HG02678 (cell line): ENCODE data around the gene COL4A4.

Experiments
- ATAC-seq: cut with Tn5 transposase; IDR thresholded peaks from one replicate; pipeline ENCODE4 v1.9.1; 2021; ENCODE audit warnings: mild to moderate bottlenecking, moderate library complexity; ENCODE audit not compliant: unreplicated experiment

COL4A4 gene

DNA sequence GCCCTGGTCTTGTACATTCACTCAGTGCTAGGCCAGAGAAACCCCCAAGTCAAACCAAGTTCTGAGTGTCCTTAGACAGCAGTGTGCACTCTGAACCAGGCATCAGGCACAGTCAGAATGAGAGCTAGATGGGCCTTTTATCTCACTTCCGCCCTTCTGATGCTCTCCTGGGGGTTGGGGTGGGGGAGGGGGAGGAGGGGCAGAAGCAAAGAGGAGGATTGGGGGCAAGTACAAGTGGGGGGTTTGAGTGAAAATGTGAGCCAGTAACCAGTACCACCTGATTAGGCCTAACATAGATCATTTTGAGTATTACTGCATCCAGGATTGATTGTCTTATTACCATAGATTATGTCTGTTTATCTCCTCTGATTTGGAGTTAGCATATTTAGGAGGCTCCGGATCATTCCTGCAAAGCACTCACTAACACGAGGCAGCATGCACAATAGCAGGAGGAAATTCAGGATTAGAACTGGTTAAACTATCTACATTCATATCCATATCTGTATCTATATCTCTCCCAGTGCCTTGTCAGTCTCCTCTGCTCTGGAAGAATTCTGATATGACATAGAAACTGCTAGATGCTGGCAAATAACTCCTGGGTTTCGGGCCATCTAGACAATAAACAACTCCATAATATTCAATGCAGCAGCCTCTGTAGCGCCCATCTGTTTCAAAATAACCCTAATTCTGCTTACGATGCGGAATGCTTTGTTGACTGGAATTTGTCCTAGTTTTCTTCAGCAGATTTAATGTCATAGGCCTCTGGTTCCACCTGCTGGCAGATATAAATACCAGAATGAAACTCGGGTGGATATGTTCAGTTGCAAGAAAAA lies 179.0 kb downstream of the COL4A4 start:
- peak; percentile 98 for ATAC-seq

DNA sequence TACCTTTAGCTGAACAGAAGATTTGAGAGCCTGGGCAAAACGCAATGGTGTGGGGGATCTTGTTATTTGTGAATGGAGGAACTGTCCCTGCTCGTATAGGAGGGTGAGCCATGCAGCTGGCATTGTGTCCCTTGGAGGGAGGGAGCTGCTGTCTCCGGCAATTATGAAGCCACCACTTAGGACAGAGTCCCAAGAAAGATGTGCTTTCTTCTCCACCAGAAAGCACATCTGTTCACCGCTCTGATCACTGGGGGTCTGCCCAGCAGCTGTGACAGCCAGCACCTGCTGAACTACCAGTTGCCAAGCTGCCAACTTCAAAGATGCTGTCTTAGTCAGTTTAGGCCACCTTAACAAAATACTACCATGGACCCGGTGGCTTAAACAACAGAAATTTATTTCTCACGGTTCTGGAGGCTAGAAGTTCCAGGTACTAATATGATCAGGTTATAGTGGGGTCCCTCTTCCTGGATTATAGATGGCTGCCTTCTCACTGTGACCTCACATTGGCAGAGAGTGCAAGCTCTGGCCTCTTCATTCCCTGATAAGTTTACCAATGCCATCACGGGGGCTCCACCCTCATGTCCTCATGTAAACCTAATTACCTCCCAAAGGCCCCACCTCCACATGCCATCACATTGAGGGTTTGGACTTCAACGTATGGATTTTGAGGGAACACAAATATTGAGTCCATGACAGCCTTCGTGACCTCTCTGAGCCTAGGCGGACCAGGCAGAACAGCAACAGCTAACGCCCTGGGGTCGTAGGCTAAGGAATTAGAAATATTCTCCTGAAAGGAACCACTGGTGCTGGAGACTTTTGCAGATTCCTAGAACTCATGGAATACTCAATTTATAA lies 179.9 kb downstream of the COL4A4 start:
- no peak for ATAC-seq

DNA sequence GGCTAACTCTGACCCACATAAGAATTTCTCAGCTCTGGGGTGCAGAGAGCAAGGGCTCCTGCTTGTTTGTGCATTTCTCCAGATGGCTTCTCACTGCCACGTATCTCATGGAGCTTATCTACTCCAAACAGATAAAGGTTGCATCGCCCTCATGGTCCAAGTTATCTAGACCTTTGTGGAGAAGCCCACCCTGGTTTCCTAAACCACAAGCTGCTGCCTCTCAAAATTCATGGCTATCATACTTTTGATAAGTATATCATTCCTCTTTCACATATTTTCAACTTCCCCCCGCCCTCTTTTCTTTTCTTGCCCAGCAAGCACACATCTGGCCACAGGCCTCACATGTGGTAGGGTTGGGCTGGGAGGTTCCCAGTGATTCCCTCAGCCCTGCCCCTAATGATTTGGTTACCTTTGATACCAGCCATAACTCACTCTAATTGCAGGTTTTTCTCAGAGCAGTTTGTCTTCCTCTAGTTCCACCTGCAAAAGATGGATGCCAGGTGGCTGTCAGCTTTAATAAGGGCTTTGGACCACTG lies 182.1 kb downstream of the COL4A4 start:
- no peak for ATAC-seq

DNA sequence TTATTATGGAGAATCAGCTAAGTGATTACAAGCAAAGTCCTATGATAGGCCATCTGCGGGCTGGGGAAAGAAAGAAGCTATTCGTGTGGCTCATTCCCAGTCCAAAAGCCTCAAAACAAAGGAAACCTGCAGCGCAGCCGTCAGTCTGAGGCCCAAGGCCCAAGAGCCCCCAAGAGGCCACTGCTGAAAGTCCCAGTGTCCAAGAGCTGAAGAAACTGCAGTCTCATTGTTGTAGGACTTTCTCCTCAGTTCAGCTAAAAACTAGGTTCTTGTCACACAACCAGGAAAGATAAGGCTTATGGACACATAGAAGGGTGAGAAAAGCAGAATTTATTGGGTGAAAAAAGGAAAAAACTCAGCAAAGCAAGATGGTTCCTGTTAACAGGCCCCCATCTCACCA lies 185.0 kb downstream of the COL4A4 start:
- no peak for ATAC-seq

DNA sequence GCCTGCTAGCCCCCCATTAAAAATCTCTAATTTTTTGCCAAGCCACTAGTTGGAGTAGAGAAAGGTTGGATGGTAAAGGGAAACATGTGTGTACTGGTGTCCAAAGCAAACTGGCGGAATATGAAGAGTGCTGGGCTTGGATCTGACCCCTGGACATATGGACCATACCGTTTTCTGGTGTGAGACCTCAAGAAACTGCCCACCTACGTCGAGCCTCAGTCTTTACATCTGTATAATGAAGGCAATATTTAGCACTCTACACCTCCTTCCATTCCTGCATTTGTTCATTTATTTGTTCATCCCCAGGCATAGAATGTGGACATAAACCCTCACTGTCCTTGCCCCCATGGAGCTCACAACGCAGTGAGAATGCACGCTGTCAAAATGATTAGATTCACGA lies 185.7 kb downstream of the COL4A4 start:
- no peak for ATAC-seq

DNA sequence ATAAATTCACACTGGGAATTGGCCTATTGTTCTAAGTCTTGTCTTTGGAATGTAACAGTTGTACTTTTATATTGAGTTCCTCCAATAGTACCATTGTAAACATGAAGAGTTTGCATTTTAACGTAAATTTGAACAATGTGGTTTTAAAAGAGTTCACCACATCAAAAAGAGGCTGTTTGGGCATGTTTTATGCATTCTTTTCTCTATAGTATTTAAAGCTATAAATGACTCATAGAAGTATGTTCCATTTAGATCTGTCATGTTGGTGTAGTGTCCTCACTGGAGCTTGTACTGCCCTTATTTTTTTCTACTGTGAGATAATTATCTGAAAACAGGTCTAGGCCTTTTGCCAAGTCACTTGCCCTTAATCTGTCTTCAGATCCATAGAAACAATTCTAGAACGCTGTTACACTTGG lies 186.2 kb downstream of the COL4A4 start:
- ATAC-seq, result no peak

DNA sequence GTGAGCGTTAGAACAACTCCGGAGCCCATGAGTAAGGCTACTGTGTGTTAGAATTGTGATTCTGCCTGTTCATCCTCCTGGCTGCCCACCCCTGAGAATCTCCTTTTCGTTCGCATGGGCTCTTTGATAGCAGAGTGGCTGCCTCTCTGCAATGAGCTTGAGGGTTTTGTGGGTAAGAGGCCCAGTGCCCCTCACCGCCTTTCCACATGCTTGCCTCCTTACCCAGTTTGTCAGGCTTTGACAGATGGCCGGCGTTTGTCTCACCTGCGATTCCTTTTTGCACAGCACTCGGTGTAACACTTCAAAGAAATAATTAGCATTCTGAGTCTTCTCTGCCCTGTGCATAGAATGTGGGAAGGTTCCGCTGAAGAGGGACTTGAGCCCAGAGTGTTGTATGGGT lies 190.2 kb downstream of the COL4A4 start:
- ATAC-seq, result no peak

DNA sequence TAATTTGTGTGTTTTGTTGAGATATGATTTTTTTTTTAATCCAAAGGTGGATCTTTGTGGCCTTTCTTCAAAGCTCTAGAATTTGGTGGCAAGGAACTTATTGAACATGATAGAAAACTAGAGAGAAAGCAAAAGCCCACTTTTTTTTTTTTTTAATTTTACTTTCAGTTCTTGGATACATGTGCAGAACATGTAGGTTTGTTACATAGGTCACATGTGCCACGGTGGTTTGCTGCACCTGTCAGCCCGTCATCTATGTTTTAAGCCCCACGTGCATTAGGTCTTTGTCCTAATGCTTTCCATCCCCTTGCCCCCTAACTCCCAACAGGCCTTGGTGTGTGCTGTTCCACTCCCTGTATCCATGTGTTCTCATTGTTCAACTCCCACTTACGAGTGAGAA lies 192.2 kb downstream of the COL4A4 start:
- peak; percentile 46 for ATAC-seq

DNA sequence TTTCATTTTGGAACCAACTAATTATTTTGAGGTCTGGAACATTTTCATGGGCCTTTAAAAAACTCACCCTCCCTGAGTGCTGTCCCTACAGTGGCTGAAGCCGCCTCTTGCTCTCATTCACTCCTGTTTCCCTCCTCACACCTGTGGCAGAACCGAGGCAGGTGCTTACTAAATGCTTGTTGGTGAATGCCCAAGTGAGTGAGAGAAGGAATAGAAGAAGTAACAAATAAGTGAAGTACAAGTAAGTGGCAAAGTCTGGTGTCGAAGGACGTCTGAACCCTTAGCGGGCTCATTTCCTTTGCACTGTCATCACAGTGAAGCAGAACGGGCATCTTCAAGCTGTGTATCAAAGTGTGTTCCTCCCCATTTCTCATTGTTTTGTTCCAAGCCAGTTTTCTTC lies 192.9 kb downstream of the COL4A4 start:
- ATAC-seq, result peak; percentile 52

DNA sequence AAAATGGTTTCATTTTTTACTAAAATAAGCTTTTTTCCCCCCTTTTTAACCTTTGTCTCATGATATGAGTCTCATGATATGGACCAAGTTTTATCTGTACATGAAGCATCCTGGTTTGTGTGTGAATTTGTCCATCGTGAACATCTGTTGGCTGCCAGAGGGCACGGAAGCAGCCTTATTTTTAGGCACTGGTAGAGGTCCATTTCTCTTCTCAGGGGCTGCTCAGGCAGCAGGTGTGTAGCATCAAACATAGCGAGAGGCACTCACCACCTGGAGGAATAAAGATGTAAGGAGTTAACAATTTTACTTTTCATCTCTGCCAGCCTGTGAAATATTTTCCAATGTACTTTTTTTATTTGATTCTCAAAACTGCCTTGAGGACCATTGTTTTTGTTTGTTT lies 193.6 kb downstream of the COL4A4 start:
- peak; percentile 68 for ATAC-seq

DNA sequence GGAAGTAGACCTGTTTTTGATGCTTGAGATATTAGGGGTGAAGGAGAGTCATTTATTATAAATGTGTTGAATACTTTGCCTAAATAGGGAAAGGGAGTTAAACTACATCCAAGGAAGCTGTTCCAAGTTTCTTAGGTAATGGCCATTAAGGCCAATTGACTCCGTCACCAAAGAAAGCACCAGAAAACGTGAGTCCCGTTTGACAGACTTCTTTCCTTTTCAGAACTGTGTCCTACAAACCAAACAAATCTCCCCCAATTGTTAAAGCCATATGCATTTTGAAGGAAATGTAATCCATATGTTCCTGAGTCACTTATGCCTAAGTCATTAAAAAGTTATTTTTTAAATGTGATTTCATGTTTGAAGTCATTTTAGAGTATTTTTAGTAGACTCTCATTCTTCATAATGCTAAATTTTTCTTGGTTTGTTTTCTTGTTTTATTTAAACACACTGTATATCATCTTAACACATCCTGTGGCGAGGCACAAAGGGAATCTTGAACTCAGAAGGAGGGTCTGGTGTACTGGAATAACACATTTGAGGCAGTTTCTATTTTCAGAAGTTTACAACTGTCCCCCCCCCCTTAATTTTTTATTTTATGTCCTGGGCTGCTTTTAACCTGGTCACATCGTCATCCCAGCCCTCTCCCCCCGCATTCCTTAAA lies 194.5 kb downstream of the COL4A4 start:
- no peak for ATAC-seq

DNA sequence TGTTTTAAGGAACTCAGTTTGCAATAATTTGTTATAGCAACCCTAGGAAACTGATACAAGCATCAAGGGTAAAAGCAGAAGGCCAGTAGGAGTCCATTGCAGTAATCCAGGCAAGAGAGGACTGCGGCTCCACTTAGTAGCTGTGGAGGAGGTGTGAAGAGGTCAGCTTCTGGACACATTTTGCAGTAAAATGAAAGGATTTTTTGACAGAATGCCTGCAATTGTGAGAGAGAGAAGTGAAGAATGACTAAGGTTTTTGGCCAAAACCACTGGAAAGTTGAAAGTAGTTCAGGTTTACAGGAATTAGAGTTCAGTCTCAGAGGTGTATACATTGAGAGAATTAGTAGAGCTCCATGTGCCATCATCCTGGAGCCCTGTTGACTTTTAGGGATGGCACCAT lies 198.6 kb downstream of the COL4A4 start:
- ATAC-seq, result no peak

DNA sequence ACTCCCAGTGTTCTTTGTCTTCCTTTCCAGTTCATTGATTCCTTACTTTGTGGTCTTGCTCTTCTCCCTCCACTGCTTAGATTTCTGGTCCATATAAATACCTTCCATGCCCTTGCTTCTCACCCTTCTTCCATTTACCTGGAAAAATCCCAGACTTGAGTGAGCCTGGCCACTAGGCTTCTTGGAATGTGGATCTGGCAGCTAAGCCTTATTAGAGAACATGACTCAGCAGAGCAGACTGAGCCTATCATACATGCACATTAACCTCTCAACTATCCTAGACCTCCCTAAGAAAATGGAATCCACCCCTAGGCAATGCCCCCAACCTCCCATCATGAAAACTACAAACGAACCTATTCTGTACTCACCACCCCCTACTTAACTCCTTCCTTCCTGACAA lies 200.5 kb downstream of the COL4A4 start:
- no peak for ATAC-seq

DNA sequence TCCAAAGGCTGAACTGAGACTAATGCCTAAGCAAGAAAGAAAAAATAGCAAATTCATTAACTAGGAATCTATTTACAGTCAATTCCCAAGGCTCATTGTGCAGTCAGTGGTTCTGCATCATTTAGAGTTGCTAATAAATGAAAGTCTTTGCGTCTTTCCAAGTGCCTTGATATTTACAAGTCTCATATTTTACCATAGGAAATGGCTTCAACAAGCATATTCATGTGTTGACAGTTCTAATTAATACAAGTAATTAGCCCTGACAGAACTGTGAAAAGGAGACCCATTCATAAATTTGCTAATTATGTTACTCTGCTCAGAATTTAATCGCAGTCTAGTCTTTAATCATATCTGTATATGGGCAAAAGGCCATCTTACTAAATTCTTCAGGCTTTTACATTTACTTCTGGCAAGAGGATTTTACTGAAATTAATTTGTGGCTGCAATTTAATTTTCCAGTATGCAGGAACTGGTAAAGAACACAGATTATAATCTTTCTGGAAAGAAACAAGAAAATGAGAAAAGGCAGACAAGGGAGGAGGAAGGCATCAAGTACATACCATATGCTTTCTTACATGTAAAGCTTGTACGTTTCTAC lies 201.7 kb downstream of the COL4A4 start:
- ATAC-seq, result no peak

DNA sequence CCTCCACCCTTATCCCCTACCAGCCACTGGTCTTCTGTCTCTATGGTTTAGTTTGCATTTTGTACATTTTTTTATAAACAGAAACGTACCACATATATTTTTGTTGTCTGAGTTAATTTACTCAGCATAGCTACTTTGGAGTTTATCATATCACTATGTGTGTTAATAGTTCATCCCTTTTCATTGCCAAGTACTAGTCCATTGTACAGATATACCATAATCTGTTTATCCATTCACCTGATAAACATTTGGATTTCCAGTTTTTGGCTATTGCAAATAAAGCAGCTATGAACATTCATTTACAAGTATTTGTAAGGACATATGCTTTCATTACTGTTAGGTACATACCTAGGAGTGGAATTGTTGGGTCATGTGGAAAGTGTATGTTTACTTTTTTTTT lies 204.6 kb downstream of the COL4A4 start:
- no peak for ATAC-seq

DNA sequence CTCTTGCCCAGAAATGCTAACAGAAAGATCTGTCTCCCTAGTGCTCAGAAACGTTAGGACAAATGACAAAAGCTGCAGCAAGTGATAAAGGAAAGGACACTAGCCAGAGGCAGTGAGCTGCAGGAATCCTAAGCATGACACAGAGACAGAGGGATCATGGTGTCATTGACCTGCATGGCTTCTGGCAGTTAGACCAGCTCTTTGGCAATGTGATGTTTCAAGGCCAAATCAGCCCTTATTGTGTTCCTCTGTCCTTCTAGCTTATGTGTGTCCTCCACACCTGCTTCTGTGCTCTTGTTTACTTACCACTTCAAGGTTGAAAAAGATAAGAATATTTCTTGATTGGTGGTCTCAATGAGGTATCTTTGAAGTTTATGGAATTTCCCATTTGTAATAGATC lies 207.3 kb downstream of the COL4A4 start:
- no peak for ATAC-seq

DNA sequence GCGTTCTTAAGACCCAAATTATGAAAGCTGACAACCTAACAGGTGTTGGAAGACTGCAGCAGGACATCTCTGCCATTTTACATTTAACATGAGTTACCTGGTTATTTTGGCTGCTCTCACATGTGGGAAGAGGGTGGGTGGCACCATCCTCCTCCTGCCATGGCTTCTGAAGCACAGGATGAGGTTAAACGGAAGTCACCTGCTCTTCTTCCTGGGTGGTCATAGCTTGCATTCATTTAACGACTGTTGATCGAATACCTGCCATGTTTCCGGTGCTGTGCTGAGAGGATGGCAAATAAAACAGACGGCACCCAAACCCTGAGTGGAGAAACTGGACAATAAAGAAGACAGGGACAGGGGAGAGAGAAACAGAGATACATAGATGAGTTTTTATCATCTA lies 210.2 kb downstream of the COL4A4 start:
- ATAC-seq, result no peak

DNA sequence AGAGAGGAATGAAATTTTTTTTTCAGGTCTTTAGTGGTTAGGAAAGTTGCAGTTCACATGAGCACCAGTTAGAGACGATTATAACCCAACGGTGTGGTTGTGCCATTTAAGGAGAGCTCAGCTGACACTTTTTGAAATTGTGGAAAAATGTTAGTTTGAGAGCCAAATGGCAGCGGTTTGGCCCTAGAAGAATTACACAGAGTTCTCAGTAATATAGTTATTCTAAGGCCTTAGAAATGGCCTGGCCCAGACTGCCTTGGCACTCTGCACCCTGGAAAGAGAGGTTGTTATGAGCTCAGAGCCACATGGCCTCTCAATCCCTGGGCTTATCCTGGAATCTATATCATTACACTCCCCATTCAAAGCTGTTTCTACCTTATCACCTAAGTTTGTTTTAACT lies 210.8 kb downstream of the COL4A4 start:
- no peak for ATAC-seq
